GM18520 (cell line): ENCODE data around the gene ACOXL.

Experiments used
- ATAC-seq: cut with Tn5 transposase; IDR thresholded peaks from one replicate; pipeline ENCODE4 v1.9.1; 2021; ENCODE audit not compliant: unreplicated experiment

The ACOXL gene

GRCh38 chr2:111099402-111099801 lies 367.0 kb downstream of the ACOXL start:
- ATAC-seq, result no peak

DNA sequence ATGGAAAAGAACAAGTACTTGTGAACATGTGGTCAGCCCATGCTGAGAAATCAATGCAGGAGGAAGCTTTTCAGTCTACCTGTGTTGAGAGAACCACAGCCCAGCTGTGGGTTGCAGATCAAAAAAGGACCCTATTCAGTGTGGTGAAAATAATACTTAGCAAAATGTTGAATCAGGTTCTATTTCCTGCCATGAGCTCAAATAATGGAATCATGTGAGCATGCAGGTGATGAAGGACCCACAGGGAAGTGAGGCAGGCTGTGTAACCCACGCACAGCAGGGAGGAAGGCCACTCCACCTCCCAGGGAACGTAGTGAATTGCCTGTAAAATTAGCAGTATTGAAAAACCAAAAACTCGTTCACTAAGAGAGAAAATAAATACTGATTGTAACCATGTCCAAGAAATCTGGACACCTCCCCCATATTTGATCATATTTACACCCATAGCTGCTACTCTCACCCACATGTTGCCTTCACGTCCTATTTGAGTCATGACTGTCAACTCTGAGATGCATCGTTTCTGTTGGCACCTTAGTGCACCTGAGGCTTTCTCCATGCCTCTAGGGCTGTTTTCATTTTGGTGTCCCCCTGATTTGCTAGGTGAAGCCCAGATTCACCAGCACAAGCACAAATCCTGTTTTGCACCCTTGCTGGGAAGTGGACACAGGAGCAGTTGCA lies 367.9 kb downstream of the ACOXL start:
- ATAC-seq, result peak; percentile 34

DNA sequence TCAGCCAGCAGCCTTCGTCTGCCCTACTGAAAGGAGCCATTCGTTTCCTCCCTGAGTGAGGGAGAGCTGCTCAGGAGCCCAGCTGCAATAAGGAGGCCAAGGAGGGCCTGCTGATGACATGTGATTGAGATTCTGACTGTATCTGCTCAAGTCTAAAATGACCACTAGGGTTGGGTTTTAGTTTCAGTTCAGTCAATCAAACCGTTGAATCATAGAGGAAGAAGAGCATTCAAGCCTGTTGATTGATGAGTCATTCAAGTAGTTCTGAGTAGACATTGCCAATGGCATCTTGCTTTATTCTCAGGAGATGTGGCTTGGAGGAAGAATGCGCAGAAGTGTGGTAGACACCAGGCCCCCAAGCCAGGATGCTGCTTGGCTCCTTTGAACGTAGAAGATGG lies 368.4 kb downstream of the ACOXL start:
- ATAC-seq, result peak; percentile 83

GRCh38 chr2:111101592-111101991 lies 369.2 kb downstream of the ACOXL start:
- ATAC-seq, result no peak

DNA sequence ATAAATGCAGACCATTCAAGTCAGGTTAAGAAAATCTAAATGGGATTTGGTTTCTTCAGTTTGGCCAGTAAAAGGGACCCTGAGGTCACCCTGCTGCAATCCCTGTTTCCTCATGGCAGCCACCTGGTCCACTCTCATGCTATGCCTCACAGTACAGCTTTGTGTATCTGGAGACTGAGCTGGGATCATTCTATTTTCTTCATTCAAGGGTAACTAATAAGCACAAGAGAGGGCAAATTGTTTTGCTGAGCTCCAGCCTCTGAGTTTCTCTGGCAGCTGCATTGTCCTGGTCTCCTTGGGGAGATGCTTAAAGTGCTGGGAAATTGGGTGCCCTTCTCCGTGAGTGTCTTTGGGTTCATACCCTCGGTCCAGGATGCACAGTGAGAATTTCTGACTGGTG lies 369.8 kb downstream of the ACOXL start:
- ATAC-seq, result no peak

DNA sequence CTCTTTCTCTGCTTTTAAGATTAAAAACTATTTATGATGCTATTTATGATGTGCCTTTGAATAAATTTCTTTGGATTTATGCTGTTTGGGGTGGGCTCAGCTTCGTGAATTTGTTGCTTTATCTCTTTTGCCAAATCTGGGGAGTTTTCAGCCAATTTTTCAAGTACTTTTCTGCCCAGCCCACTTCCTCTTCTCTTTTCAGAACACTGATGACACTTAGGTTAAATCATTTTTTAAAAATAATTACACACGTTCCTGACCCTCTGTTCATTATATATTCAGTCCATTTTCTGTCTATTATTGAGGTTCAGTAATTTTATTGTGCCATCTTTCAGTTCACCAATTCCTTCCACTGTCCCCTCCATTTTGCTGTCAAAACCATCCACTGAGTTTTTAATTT lies 373.6 kb downstream of the ACOXL start:
- no peak for ATAC-seq

GRCh38 chr2:111106706-111107105 lies 374.3 kb downstream of the ACOXL start:
- no peak for ATAC-seq

GRCh38 chr2:111108745-111109271 lies 376.4 kb downstream of the ACOXL start:
- ATAC-seq, result no peak

DNA sequence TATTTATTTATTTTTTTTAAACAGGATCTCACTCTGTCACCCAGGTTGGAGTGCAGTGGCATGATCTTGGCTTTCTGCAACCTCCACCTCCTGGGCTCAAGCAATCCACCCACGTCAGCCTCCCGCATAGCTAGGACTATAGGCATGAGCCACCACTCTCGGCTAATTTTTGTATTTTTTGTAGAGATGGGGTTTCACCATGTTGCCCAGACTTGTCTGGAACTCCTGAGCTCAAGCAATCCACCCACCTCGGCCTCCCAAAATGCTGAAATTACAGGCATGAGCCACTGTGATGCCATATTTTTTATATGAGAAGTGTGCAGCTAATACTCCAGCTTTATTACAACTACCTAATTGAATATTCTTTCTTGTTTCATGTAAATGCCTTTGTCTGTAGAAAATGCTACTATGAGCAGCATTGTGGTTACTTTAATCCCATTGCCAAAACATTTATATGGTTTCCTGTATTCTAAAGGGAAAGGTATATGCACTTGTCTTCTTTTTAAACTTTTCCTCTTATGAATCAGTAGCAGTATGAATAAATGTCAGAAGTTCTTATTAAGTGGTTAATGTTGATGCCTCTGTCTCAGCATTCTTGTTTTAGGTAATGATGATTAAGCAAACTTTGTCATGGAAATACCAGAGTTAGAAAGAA lies 378.9 kb downstream of the ACOXL start:
- ATAC-seq, result no peak

GRCh38 chr2:111113838-111114237 lies 381.5 kb downstream of the ACOXL start:
- ATAC-seq, result no peak

GRCh38 chr2:111116011-111116746 lies 383.8 kb downstream of the ACOXL start:
- peak; percentile 28 for ATAC-seq

DNA sequence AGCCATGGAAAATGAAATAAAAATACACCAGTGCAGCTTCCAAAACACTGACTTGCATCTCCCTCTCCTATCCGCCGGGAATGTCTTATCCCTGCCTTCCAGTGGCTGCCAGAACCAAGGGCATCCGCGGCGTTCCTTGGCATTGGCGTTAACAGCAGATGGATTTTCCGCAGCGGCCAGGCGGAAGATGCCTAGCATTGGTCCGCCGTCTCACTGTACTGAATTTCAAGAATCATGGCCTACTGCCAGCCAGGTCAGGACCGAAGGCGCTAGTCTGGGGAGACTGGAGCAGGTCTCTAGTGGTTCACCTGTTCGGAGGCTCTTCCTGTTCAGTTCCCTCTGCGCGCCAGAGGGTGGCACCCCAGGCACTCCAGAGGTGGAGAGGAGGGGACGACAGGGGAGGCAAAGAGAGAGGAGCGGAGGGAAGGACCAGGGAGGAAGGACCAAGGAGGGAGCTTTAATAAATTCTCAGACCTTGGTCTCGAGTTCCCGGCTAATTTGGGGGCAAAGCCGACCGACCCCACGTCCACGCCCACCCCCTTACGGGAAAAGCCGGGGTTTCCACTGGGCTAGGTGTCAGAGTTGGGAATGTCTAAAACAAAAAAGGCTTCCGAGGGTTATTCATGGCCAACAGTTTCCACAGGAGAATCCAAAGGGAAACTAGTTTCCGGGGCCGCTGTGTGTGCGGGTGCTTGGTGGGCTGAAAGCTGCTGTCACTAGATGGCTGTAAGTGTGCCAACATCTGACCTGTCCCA lies 384.6 kb downstream of the ACOXL start:
- ATAC-seq, result no peak

- no peak for ATAC-seq
Measured at GRCh38 chr2:111117598-111118480, 385.5 kb downstream of the ACOXL start.

- ATAC-seq, result no peak
Measured at GRCh38 chr2:111118481-111118980, 386.2 kb downstream of the ACOXL start.

DNA sequence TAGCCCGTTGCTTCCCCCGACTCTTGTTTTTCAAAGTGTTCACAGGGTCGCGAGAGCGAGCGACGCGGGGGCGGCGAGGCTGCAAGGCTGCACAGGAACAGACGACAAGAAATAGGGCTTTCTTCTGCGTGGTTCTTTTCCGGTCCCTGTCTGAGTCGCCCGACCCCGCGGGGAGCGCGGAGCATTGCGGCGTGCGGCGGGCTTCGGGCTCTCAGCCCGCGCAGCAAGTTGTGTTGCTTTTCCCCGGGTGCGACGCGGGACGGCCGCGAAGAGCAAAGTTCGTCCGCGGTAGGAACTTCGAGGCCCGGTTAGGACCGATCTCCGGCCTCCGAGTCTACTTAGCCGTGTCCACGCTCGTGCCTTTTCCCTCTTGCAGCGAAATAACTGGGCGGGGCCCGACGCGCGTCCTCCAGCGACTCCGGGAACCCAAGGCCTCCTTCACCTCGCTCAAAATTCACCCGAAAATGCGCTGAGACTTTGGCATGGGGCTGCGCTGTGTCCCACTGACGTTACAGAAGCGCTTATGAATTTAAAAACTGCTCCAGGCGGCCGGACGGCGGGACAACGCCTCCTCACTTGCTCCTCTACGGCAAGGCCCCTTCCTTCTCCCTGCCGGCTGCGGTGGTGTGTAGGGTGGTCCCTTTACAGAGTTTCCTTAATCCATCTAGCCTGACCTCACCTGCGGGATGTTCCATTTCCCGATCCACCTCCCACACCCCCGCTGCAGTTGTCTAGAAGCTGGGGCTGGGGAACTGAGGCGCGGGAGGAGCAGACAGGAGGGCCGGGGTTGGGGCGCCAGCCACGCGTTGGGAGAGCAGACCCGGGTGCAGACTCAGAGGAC lies 386.8 kb downstream of the ACOXL start:
- no peak for ATAC-seq

GRCh38 chr2:111119822-111120252 lies 387.5 kb downstream of the ACOXL start:
- no peak for ATAC-seq

- ATAC-seq, result peak; percentile 34
Measured at GRCh38 chr2:111120253-111121027, 388.1 kb downstream of the ACOXL start, which contains the start of gene BCL2L11. Gene BCL2L11, plus strand, starts transcription at chr2:111120914. Its CDS starts 2,832 bp downstream, at chr2:111123746.
